Adrenal gland (tissue), 5 donors: ENCODE data around the gene ASB2.

ENCODE experiments used
- POLR2A ChIP-seq, 2 donors: fragments of 450-650 bp; IDR thresholded peaks; one replicate each; pipeline ENCODE4 v1.6.1; 2017; ENCODE audit warnings: antibody characterized with exemption in 2 of 2, mild to moderate bottlenecking in 2 of 2, moderate library complexity in 1 of 2
- TF ChIP-seq, protein P1 (sequence below), 6 experiments: fragments of 450-650 bp in 4 of 6; fragments of 200-600 bp in 2 of 6; sonication (generic) in 1 of 6; IDR thresholded peaks; 1 replicate in 5 of 6; 2 replicates in 1 of 6; pipeline versions ENCODE4 v1.5.1 to v1.8.0; 2016 to 2021; ENCODE audit warnings: antibody characterized with exemption in 6 of 6, mild to moderate bottlenecking in 2 of 6, moderate library complexity in 1 of 6
- donor health status: DM: no; HTN: no; CAD: no.

DNA sequence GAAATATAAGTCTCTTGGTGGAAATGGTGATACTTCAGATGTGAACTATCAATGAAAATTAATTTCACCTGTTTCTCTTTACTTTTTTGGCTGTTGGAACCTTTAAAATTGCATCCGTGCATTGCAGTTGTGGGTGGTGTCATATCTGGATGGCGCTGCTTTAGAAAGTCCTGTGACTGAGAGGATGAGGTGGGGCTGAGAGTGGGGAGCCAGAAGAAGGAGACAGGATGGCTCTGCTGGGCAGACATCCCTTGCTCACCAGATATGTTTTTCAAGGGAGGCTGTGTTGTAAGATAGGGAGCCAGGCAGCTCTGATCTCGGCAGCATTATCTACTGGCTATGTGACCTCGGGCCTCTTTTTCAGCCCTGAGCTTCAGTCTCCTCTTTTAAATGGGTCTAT lies 12.7 kb downstream of the ASB2 start:
- no peak for TF ChIP-seq POLR2A (IDR thresholded peaks at IDR 0.05)
- TF ChIP-seq, protein P1, sequence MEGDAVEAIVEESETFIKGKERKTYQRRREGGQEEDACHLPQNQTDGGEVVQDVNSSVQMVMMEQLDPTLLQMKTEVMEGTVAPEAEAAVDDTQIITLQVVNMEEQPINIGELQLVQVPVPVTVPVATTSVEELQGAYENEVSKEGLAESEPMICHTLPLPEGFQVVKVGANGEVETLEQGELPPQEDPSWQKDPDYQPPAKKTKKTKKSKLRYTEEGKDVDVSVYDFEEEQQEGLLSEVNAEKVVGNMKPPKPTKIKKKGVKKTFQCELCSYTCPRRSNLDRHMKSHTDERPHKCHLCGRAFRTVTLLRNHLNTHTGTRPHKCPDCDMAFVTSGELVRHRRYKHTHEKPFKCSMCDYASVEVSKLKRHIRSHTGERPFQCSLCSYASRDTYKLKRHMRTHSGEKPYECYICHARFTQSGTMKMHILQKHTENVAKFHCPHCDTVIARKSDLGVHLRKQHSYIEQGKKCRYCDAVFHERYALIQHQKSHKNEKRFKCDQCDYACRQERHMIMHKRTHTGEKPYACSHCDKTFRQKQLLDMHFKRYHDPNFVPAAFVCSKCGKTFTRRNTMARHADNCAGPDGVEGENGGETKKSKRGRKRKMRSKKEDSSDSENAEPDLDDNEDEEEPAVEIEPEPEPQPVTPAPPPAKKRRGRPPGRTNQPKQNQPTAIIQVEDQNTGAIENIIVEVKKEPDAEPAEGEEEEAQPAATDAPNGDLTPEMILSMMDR (IDR thresholded peaks at IDR 0.05): no peak
